Naive B cell (primary cell): ENCODE measurements around the gene DIP2B. TPM values are rescaled to one million over a fixed set of nuclear protein-coding genes. Genes with fewer than 3 reads are reported as not detected.
"Not testable (repeated sequence)": the region's sequence is repeated elsewhere in the genome, so short reads cannot be mapped to it uniquely, and the experiment has no call there.

Experiments used
- ATAC-seq, 2 donors: fragments of 150-1000 bp; cut with Tn5 transposase; 2 replicates each; pipeline ENCODE4 v1.10.0; 2021; ENCODE audit warnings: low read depth in 2 of 2, mild to moderate bottlenecking in 2 of 2, moderate library complexity in 2 of 2
- DNase-seq: peaks from one replicate; pipeline ENCODE4 v3.0.0; 2022
- H3K27ac Mint-ChIP-seq, 6 donors: one replicate each; pipeline ENCODE4 v1.8.0; 2020 to 2022; ENCODE audit warnings: mild to moderate bottlenecking in 6 of 6, mixed read lengths in 6 of 6, moderate library complexity in 5 of 6, inconsistent platforms in 2 of 6
- H3K27me3 Mint-ChIP-seq, 3 donors: one replicate each; pipeline ENCODE4 v1.8.0; 2021 to 2022; ENCODE audit warnings: mixed read lengths in 3 of 3, mild to moderate bottlenecking in 1 of 3
- H3K36me3 Mint-ChIP-seq, 2 donors: one replicate each; pipeline ENCODE4 v1.8.0; 2020 to 2022; ENCODE audit warnings: mixed read lengths in 2 of 2, inconsistent platforms in 1 of 2, mild to moderate bottlenecking in 1 of 2
- H3K4me1 Mint-ChIP-seq, 3 donors: one replicate each; pipeline ENCODE4 v1.8.0; 2020 to 2022; ENCODE audit warnings: mixed read lengths in 3 of 3, inconsistent platforms in 1 of 3, mild to moderate bottlenecking in 1 of 3, moderate library complexity in 1 of 3
- H3K4me3 Mint-ChIP-seq, 8 donors: one replicate each; pipeline ENCODE4 v1.8.0; 2020 to 2022; ENCODE audit warnings: mild to moderate bottlenecking in 8 of 8, mixed read lengths in 8 of 8, moderate library complexity in 8 of 8, inconsistent platforms in 2 of 8
- H3K9me3 Mint-ChIP-seq, 7 donors: one replicate each; pipeline ENCODE4 v1.8.0; 2020 to 2022; ENCODE audit warnings: mixed read lengths in 7 of 7, mild to moderate bottlenecking in 5 of 7, inconsistent platforms in 2 of 7, moderate library complexity in 1 of 7
- polyA plus RNA-seq, 6 donors: library from polyadenylated mRNA; unstranded; fragments of 300-500 nt; fragmentation: Illumina TruSeq; gene quantifications; one replicate each; pipeline ENCODE4 v1.2.3, GENCODE V29; 2021; ENCODE audit warnings: low read depth in 6 of 6

Gene DIP2B
- polyA plus RNA-seq, 6 donors from 2014 or later: 13.4 to 26.7 (median 18.1) TPM

- peak overlapping the region in 2 of 6 donors; percentile 12 to 16 for H3K27ac Mint-ChIP-seq
- H3K27me3 Mint-ChIP-seq: no peaks in the 10 kb centered on the region
- H3K4me3 Mint-ChIP-seq: no peak overlapping the region
- no peak for DNase-seq
- peaks cover 17 to 43% (median 40%) of the 10 kb centered on the region in 3 donors for H3K4me1 Mint-ChIP-seq
- H3K36me3 Mint-ChIP-seq: no peaks in the 10 kb centered on the region
- no peaks in the 10 kb centered on the region for H3K9me3 Mint-ChIP-seq
- no peak for ATAC-seq
Measured at GRCh38 chr12:50545213-50545612, 40.4 kb downstream of the DIP2B start.

- Mint-ChIP-seq H3K9me3 (no peaks in the 10 kb centered on the region), H3K36me3 (no peaks in the 10 kb centered on the region), H3K4me3 (no peak overlapping the region), H3K4me1 (peaks cover 17 to 48% (median 45%) of the 10 kb centered on the region in 3 donors), H3K27me3 (no peaks in the 10 kb centered on the region), H3K27ac (peak overlapping the region in 5 of 6 donors; percentile 12 to 56 (median 43))
- ATAC-seq (no peak), DNase-seq (no peak)
Measured at GRCh38 chr12:50545786-50546185, 41.0 kb downstream of the DIP2B start.

- Mint-ChIP-seq H3K4me3 (peak overlapping the region in 1 of 8 donors; percentile 47), H3K9me3 (peaks cover 0 to under 1% (median 0%) of the 10 kb centered on the region in 7 donors), H3K36me3 (no peaks in the 10 kb centered on the region), H3K27me3 (no peaks in the 10 kb centered on the region), H3K27ac (peak overlapping the region in 3 of 6 donors; percentile 43 to 69 (median 59)), H3K4me1 (peaks cover 20 to 54% (median 51%) of the 10 kb centered on the region in 3 donors)
- DNase-seq: no peak
- no peak for ATAC-seq
Measured at GRCh38 chr12:50546441-50547318, 41.9 kb downstream of the DIP2B start.

- H3K27me3 Mint-ChIP-seq: no peaks in the 10 kb centered on the region
- H3K4me1 Mint-ChIP-seq: peaks cover 25 to 51% (median 50%) of the 10 kb centered on the region in 3 donors
- H3K4me3 Mint-ChIP-seq: peak overlapping the region in 1 of 8 donors; percentile 15
Measured at GRCh38 chr12:50547742-50548141, 43.0 kb downstream of the DIP2B start.

GRCh38 chr12:50549885-50550284, 45.1 kb downstream of the DIP2B start:
- Mint-ChIP-seq H3K4me3 (no peak overlapping the region), H3K4me1 (peaks cover 37 to 69% (median 61%) of the 10 kb centered on the region in 3 donors)

More at GRCh38 chr12:50547742-50548141, 43.0 kb downstream of the DIP2B start:
- H3K27ac Mint-ChIP-seq: peak overlapping the region in 3 of 6 donors; percentile 28 to 69 (median 33)
- no peak for ATAC-seq
- DNase-seq: no peak
- peaks cover 0 to 6% (median 0%) of the 10 kb centered on the region in 7 donors for H3K9me3 Mint-ChIP-seq
- no peaks in the 10 kb centered on the region for H3K36me3 Mint-ChIP-seq

GRCh38 chr12:50550530-50551223, 45.9 kb downstream of the DIP2B start:
- H3K9me3 Mint-ChIP-seq: peaks cover 0 to 6% (median 0%) of the 10 kb centered on the region in 7 donors
- no peak for DNase-seq
- H3K27ac Mint-ChIP-seq: peak overlapping the region; percentile 29 to 79 (median 64)
- peaks cover 45 to 73% (median 64%) of the 10 kb centered on the region in 3 donors for H3K4me1 Mint-ChIP-seq
- H3K36me3 Mint-ChIP-seq: peaks cover 0 to 7% of the 10 kb centered on the region in 2 donors
- no peaks in the 10 kb centered on the region for H3K27me3 Mint-ChIP-seq
- ATAC-seq: no peak
- H3K4me3 Mint-ChIP-seq: no peak overlapping the region

More at GRCh38 chr12:50549885-50550284, 45.1 kb downstream of the DIP2B start:
- peaks cover 0 to 7% of the 10 kb centered on the region in 2 donors for H3K36me3 Mint-ChIP-seq
- H3K27ac Mint-ChIP-seq: peak overlapping the region; percentile 24 to 75 (median 41)
- peaks cover 0 to 6% (median 0%) of the 10 kb centered on the region in 7 donors for H3K9me3 Mint-ChIP-seq
- DNase-seq: no peak
- H3K27me3 Mint-ChIP-seq: no peaks in the 10 kb centered on the region
- no peak for ATAC-seq

- no peaks in the 10 kb centered on the region for H3K27me3 Mint-ChIP-seq
- no peak for ATAC-seq
- H3K4me3 Mint-ChIP-seq: peak overlapping the region in 1 of 8 donors; percentile 29
- peaks cover 0 to 6% (median 0%) of the 10 kb centered on the region in 7 donors for H3K9me3 Mint-ChIP-seq
- peaks cover 0 to 7% of the 10 kb centered on the region in 2 donors for H3K36me3 Mint-ChIP-seq
- no peak for DNase-seq
- peaks cover 39 to 69% (median 63%) of the 10 kb centered on the region in 3 donors for H3K4me1 Mint-ChIP-seq
- peak overlapping the region in 2 of 6 donors; percentile 53 to 75 for H3K27ac Mint-ChIP-seq
Measured at GRCh38 chr12:50551866-50552265, 47.1 kb downstream of the DIP2B start.

- Mint-ChIP-seq H3K4me1 (peaks cover 49 to 87% (median 80%) of the 10 kb centered on the region in 3 donors), H3K36me3 (peaks cover 0 to 7% of the 10 kb centered on the region in 2 donors), H3K9me3 (peaks cover 0 to 6% (median 0%) of the 10 kb centered on the region in 7 donors), H3K4me3 (no peak overlapping the region), H3K27me3 (no peaks in the 10 kb centered on the region), H3K27ac (peak overlapping the region in 2 of 6 donors; percentile 29 to 67)
- ATAC-seq (no peak), DNase-seq (no peak)
Measured at GRCh38 chr12:50554651-50555050, 49.9 kb downstream of the DIP2B start.

GRCh38 chr12:50555471-50555885, 50.7 kb downstream of the DIP2B start:
- Mint-ChIP-seq H3K4me1 (peaks cover 49 to 81% (median 80%) of the 10 kb centered on the region in 3 donors), H3K27ac (peak overlapping the region in 5 of 6 donors; percentile 2 to 69 (median 45)), H3K4me3 (no peak overlapping the region), H3K9me3 (peaks cover 0 to 6% (median 0%) of the 10 kb centered on the region in 7 donors), H3K27me3 (no peaks in the 10 kb centered on the region), H3K36me3 (peaks cover 0 to 7% of the 10 kb centered on the region in 2 donors)
- ATAC-seq: no peak
- DNase-seq: no peak

- ATAC-seq: no peak
- Mint-ChIP-seq H3K27me3 (no peaks in the 10 kb centered on the region), H3K36me3 (peaks cover 0 to 7% of the 10 kb centered on the region in 2 donors), H3K4me3 (no peak overlapping the region), H3K4me1 (peaks cover 49 to 79% (median 76%) of the 10 kb centered on the region in 3 donors), H3K27ac (peak overlapping the region in 3 of 6 donors; percentile 12 to 67 (median 56)), H3K9me3 (peaks cover 0 to 6% (median 0%) of the 10 kb centered on the region in 7 donors)
- no peak for DNase-seq
Measured at GRCh38 chr12:50556273-50556672, 51.5 kb downstream of the DIP2B start.

- DNase-seq, ATAC-seq, H3K9me3 Mint-ChIP-seq, H3K4me3 Mint-ChIP-seq, H3K36me3 Mint-ChIP-seq, H3K27me3 Mint-ChIP-seq: not testable (repeated sequence)
- peak overlapping the region in 4 of 6 donors; percentile 12 to 86 (median 67) for H3K27ac Mint-ChIP-seq
- peaks cover 45 to 78% (median 76%) of the 10 kb centered on the region in 3 donors for H3K4me1 Mint-ChIP-seq
Measured at GRCh38 chr12:50556796-50557195, 52.0 kb downstream of the DIP2B start.

GRCh38 chr12:50557421-50557820, 52.6 kb downstream of the DIP2B start:
- Mint-ChIP-seq H3K9me3 (peaks cover 0 to 2% (median 0%) of the 10 kb centered on the region in 7 donors), H3K36me3 (peaks cover 0 to 7% of the 10 kb centered on the region in 2 donors), H3K27me3 (no peaks in the 10 kb centered on the region)

GRCh38 chr12:50558970-50559369, 54.2 kb downstream of the DIP2B start:
- H3K36me3 Mint-ChIP-seq: no peaks in the 10 kb centered on the region
- H3K27me3 Mint-ChIP-seq: no peaks in the 10 kb centered on the region
- ATAC-seq: no peak
- H3K27ac Mint-ChIP-seq: peak overlapping the region in 4 of 6 donors; percentile 32 to 52 (median 45)
- peak overlapping the region in 1 of 8 donors; percentile 66 for H3K4me3 Mint-ChIP-seq
- no peaks in the 10 kb centered on the region for H3K9me3 Mint-ChIP-seq
- H3K4me1 Mint-ChIP-seq: peaks cover 46 to 86% (median 83%) of the 10 kb centered on the region in 3 donors
- no peak for DNase-seq

More at GRCh38 chr12:50557421-50557820, 52.6 kb downstream of the DIP2B start:
- Mint-ChIP-seq H3K4me3 (peak overlapping the region in 1 of 8 donors; percentile 54), H3K4me1 (peaks cover 46 to 80% (median 79%) of the 10 kb centered on the region in 3 donors), H3K27ac (peak overlapping the region in 4 of 6 donors; percentile 78 to 93 (median 86))
- DNase-seq (no peak), ATAC-seq (no peak)
